Gastrocnemius medialis (tissue), 4 donors: Measurements from ENCODE around the gene ERBB2. TPM values are rescaled to one million over a fixed set of nuclear protein-coding genes. Genes with fewer than 3 reads are reported as not detected.

Source experiments
- ATAC-seq, 2 donors: fragments of 150-250 bp; one replicate each; pipeline ENCODE4 v1.9.1; 2016
- DNase-seq, 2 donors: peaks; one replicate each; pipeline ENCODE4 v3.0.0-alpha.2; 2019
- H3K27ac ChIP-seq, 4 donors: fragments of 200-600 bp; sonication (generic); 1 replicate in 1 of 4; 2 replicates in 3 of 4; pipeline ENCODE4 v1.5.1; 2016 to 2018; ENCODE audit warnings: mild to moderate bottlenecking in 2 of 4, moderate library complexity in 1 of 4
- H3K27me3 ChIP-seq, 3 donors: fragments of 200-600 bp; sonication (generic) in 2 of 3; 1 replicate in 1 of 3; 2 replicates in 2 of 3; pipeline versions ENCODE4 v1.5.1 to v1.6.0; 2016 to 2019; ENCODE audit warnings: mild to moderate bottlenecking in 1 of 3, moderate library complexity in 1 of 3
- H3K36me3 ChIP-seq, 2 donors: fragments of 200-600 bp; sonication (generic) in 1 of 2; one replicate each; pipeline ENCODE4 v1.5.1; 2017 to 2018
- H3K4me1 ChIP-seq, 2 donors: fragments of 200-600 bp; sonication (generic) in 1 of 2; one replicate each; pipeline ENCODE4 v1.5.1; 2016 to 2017; ENCODE audit warnings: mild to moderate bottlenecking in 2 of 2
- H3K4me3 ChIP-seq, 4 donors: fragments of 200-600 bp; sonication (generic) in 3 of 4; 1 replicate in 1 of 4; 2 replicates in 3 of 4; pipeline ENCODE4 v1.5.1; 2016 to 2019; ENCODE audit warnings: mild to moderate bottlenecking in 2 of 4
- H3K9me3 ChIP-seq, 3 donors: fragments of 200-600 bp; sonication (generic) in 2 of 3; 1 replicate in 1 of 3; 2 replicates in 2 of 3; pipeline ENCODE4 v1.5.1; 2016 to 2019
- CTCF ChIP-seq, 5 experiments: fragments of 450-650 bp in 3 of 5; fragments of 200-600 bp in 2 of 5; sonication (generic) in 2 of 5; IDR thresholded peaks in 4 of 5; conservative IDR thresholded peaks in 1 of 5; 1 replicate in 4 of 5; 2 replicates in 1 of 5; pipeline ENCODE4 v1.5.1; 2016 to 2019; ENCODE audit warnings: antibody characterized with exemption in 5 of 5, mild to moderate bottlenecking in 3 of 5, moderate library complexity in 3 of 5
- POLR2A ChIP-seq, 2 donors: fragments of 450-650 bp; IDR thresholded peaks; one replicate each; pipeline ENCODE4 v1.6.1; 2017; ENCODE audit warnings: antibody characterized with exemption in 2 of 2, mild to moderate bottlenecking in 2 of 2, moderate library complexity in 2 of 2
- in situ Hi-C, 4 donors: fragments of 200-750 bp; cut with MboI; loops; one replicate each; pipeline versions ENCODE4 v1.15.0 to v1.8.0; 2017; ENCODE audit warnings: low sequenced_read_pairs in 4 of 4
- intact Hi-C: fragments of 100-400 bp; cut with DNase I; formaldehyde crosslinking; loops from one replicate; pipeline ENCODE4 v1.15.1; 2023; ENCODE audit warnings: low total_unique reads
- total RNA-seq, 4 donors: library from RNA; depleted of rRNA; stranded (reverse); fragments of >200 nt; gene quantifications; one replicate each; pipeline versions ENCODE4 v1.1.0 to v1.2.3, GENCODE V29; 2016

ERBB2 gene
- total RNA-seq, 4 donors from 2014 or later = 6.0 to 26.4 (median 15.3) TPM

DNA sequence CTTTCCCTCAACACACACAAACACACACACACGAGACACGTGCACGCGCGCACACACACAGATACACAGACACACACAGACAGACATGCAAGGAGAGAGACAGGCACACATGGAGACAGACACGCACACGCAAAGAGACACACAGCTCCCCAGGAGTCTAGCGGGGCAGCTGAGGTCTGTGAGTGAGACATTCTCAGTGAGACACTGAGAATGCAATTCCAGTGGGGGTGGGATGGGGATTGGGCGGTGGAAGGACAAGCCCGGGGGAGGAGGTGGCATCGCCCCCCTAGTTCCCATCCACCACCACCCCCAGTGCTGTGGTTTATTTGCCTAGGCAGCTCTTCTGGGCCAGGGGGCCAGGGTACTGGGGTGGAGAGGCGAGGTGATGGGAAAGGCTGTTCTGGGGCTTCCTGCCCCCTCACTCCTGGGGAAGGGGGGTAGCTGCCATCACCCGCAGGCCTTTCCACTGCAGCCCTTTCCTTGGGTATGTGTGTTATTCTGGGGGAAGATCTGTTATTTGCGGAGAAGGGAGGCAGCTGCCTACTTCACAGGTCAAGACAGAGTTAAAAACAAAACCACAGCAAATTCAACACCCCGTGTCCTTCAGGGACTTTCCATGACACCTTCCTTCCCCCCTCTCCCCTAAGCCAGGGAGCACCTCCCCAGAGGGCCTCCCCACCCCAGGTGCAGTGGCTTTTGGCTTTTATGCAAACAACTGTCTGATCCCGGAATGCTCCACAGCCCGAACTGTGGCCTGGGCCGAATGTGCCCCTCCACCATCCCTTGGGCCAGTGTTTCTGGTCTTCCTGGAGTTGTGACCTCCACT lies 55.9 kb downstream of the ERBB2 start:
- no peak overlapping the region for H3K4me3 ChIP-seq
- H3K27me3 ChIP-seq = peaks cover 0 to 2% (median 0%) of the 10 kb centered on the region in 3 donors
- DNase-seq (no peak), ATAC-seq (no peak)
- TF ChIP-seq POLR2A (IDR thresholded peaks at IDR 0.05) (no peak), CTCF (IDR thresholded peaks at IDR 0.05 in 4 of 5, conservative IDR thresholded peaks at IDR 0.05 in 1 of 5) (no peak)
- H3K36me3 ChIP-seq = no peaks in the 10 kb centered on the region
- H3K9me3 ChIP-seq = no peaks in the 10 kb centered on the region
- in situ Hi-C loops (loop anchor here in 3 of 4 donors (10.0 kb wide), 2 partner anchors 131 to 201 kb away; partner anchors contain the start of gene PPP1R1B (in 2 of the 3)), intact Hi-C loops (loop anchor here (10.0 kb wide), 1 partner anchor 211 kb away; no protein-coding TSS in a partner anchor)
- peak overlapping the region in 2 of 4 donors; percentile 82 to 86 for H3K27ac ChIP-seq
- peaks cover 0 to 5% of the 10 kb centered on the region in 2 donors for H3K4me1 ChIP-seq

GRCh38 chr17:39756380-39757079 lies 56.7 kb downstream of the ERBB2 start:
- Histone ChIP-seq H3K9me3 (no peaks in the 10 kb centered on the region), H3K4me1 (peaks cover 0 to 5% of the 10 kb centered on the region in 2 donors), H3K27me3 (peaks cover 0 to 4% (median 0%) of the 10 kb centered on the region in 3 donors), H3K27ac (no peak overlapping the region), H3K4me3 (no peak overlapping the region), H3K36me3 (no peaks in the 10 kb centered on the region)
- no peak for TF ChIP-seq CTCF (IDR thresholded peaks at IDR 0.05 in 4 of 5, conservative IDR thresholded peaks at IDR 0.05 in 1 of 5)
- no peak for TF ChIP-seq POLR2A (IDR thresholded peaks at IDR 0.05)
- DNase-seq = no peak
- in situ Hi-C loops (loop anchor here in 3 of 4 donors (10.0 kb wide), 2 partner anchors 132 to 202 kb away; partner anchors contain the start of gene PPP1R1B (in 2 of the 3)), intact Hi-C loops (loop anchor here (10.0 kb wide), 1 partner anchor 212 kb away; no protein-coding TSS in a partner anchor)
- ATAC-seq = no peak

DNA sequence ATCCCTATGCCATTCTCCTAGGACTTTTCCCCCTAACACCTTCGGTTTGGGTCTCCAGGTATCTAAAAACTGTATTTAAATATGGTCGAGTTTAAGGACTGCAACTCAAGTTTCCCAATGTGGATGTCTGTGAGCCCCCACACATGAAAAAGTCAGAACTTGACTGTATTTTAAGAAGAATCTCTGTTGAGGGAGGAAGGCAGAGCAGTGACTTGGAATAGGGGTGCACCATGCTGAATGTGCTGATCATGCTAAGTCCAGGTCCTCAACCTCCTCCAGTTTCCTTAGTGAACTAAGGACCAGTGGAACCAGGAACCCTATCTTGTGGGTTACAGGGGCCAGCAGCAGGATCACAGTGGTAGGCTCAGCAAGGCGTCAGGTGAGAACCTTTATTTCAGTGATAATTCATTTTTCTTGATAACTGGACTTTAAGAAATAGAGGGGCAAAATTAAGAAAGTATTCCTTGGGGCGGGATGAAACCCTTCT lies 57.4 kb downstream of the ERBB2 start:
- in situ Hi-C loops (loop anchor here in 3 of 4 donors (10.0 kb wide), 2 partner anchors 132 to 202 kb away; partner anchors contain the start of gene PPP1R1B (in 2 of the 3)), intact Hi-C loops (loop anchor here (10.0 kb wide), 1 partner anchor 212 kb away; no protein-coding TSS in a partner anchor)
- Histone ChIP-seq H3K27ac (no peak overlapping the region), H3K27me3 (peaks cover 0 to 7% (median 0%) of the 10 kb centered on the region in 3 donors), H3K4me3 (no peak overlapping the region), H3K9me3 (no peaks in the 10 kb centered on the region), H3K36me3 (no peaks in the 10 kb centered on the region), H3K4me1 (peaks cover 0 to 5% of the 10 kb centered on the region in 2 donors)
- ATAC-seq (no peak), DNase-seq (no peak)
- TF ChIP-seq CTCF (IDR thresholded peaks at IDR 0.05 in 4 of 5, conservative IDR thresholded peaks at IDR 0.05 in 1 of 5) (no peak), POLR2A (IDR thresholded peaks at IDR 0.05) (no peak)

DNA sequence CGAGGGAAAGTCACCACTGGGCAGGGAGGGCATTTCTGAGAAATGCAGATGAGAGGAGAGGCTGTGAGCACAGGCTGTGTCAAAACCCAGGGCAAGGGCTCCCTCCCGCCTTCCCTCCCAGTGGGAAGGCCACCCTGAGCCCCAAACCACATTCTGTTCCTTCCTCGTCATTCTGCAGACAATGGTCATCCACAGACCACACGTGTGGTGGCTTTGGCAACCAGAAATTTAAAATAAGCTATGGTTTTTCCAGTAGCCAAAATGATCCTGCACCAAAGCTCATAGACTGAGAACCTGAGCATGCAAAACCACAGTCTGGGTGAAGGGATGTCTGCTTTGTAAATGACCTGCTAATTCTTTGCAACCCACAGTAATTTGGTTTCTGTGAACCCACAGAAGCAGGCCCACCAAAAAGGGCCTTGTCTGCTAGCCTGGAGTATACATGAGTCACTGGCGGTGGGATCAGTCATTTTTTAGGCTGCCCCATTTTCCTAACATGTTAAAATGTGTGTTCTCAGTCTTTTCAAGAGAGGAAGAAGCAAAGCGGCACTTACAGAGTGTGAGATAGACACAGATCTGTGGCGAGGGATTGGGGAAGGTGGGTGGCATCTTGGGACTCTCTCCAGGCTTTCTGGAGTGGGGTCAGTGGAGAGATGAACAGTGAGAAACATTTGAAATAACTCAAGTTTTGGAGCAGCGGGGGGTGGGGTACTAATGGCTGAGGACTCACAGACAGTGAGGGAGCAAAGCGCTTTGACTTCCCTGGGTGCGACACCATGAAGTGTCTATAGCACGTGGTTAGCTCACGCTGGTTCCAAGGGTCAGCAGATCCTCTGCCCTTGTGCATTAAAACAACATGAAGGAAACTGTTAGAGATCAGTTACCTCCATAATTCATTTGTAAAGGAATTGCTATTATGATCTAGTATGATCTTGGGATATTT lies 58.3 kb downstream of the ERBB2 start:
- Histone ChIP-seq H3K36me3 (no peaks in the 10 kb centered on the region), H3K4me3 (no peak overlapping the region), H3K4me1 (peaks cover 0 to 5% of the 10 kb centered on the region in 2 donors), H3K27me3 (peaks cover 5 to 16% (median 8%) of the 10 kb centered on the region in 3 donors), H3K27ac (no peak overlapping the region), H3K9me3 (no peaks in the 10 kb centered on the region)
- in situ Hi-C loops (loop anchor here in 3 of 4 donors (10.0 kb wide), 2 partner anchors 133 to 203 kb away; partner anchors contain the start of gene PPP1R1B (in 2 of the 3)), intact Hi-C loops (loop anchor here (10.0 kb wide), 1 partner anchor 213 kb away; no protein-coding TSS in a partner anchor)
- ATAC-seq (no peak), DNase-seq (no peak)
- TF ChIP-seq CTCF (IDR thresholded peaks at IDR 0.05 in 4 of 5, conservative IDR thresholded peaks at IDR 0.05 in 1 of 5) (no peak), POLR2A (IDR thresholded peaks at IDR 0.05) (no peak)
